ENCODE measurements around the gene WNT3A. TPM values are rescaled to one million over a fixed set of nuclear protein-coding genes. Genes with fewer than 3 reads are reported as not detected.

Gene WNT3A
- polyA plus RNA-seq, 3 donors: not detected

GRCh38 chr1:228058949-228059633 lies 52.3 kb downstream of the WNT3A start:
- H2AFZ ChIP-seq (ENCODE audit: insufficient read depth, low read depth, low read length, poor library complexity, severe bottlenecking): peak overlapping the region; percentile 85
- no peak for DNase-seq
- 13% methylated on average over 64 of the region's 66 CpGs for WGBS (ENCODE audit: insufficient coverage)
- peaks cover 17 to 22% of the 10 kb centered on the region in 2 donors for H3K4me1 ChIP-seq (ENCODE audit: control insufficient read depth in 1 of 2, insufficient read depth in 2 of 2, low read length in 2 of 2)
- H3K4me3 ChIP-seq (replicated peaks in 1 of 3; ENCODE audit: low read depth in 2 of 3, low read length in 3 of 3): peak overlapping the region; percentile 33 to 77 (median 36)
- Mint-ChIP-seq H3K27ac (no peak overlapping the region), H3K4me1 (peaks cover 11% of the 10 kb centered on the region), H3K4me3 (peak overlapping the region; percentile 74), H3K9me3 (peaks cover 0 to 33% (median 19%) of the 10 kb centered on the region in 7 donors), H3K27me3 (ENCODE audit: low read depth in 3 of 3) (peaks cover 55 to 76% (median 67%) of the 10 kb centered on the region in 3 donors), H3K36me3 (peaks cover 3% of the 10 kb centered on the region in 2 donors)
- H3K36me3 ChIP-seq (replicated peaks in 1 of 2; ENCODE audit: control insufficient read depth in 1 of 2, insufficient read depth in 2 of 2, low read length in 2 of 2): no peaks in the 10 kb centered on the region
- H4K20me1 ChIP-seq (ENCODE audit: insufficient read depth, low read length): no peaks in the 10 kb centered on the region
- peaks cover 8 to 14% of the 10 kb centered on the region in 2 donors for H3K9me3 ChIP-seq (replicated peaks in 1 of 2; ENCODE audit: control insufficient read depth in 1 of 2, insufficient read depth in 1 of 2, low read length in 2 of 2)
- no peak overlapping the region for H3K27ac ChIP-seq (ENCODE audit: low read depth in 1 of 2, low read length in 2 of 2)
- H3K9ac ChIP-seq (ENCODE audit: insufficient read depth, low read length, poor library complexity, severe bottlenecking): peak overlapping the region; percentile 38
- intact Hi-C loops (cut with micrococcal nuclease): loop anchor here in 1 of 2 donors (10.0 kb wide), 1 partner anchor 304 kb away; no protein-coding TSS in a partner anchor
- H3K27me3 ChIP-seq (ENCODE audit: control insufficient read depth in 2 of 2, insufficient read depth in 2 of 2, low read length in 2 of 2): peaks cover 38 to 68% of the 10 kb centered on the region in 2 donors
- TF ChIP-seq CTCF (IDR thresholded peaks at IDR 0.05): no peak
- peak overlapping the region; percentile 79 for H3K4me2 ChIP-seq (replicated peaks; ENCODE audit: extremely low read depth, low read length, poor library complexity, severe bottlenecking)
- no peaks in the 10 kb centered on the region for H3K79me2 ChIP-seq (ENCODE audit: insufficient read depth, low read length)

- H3K4me3 Mint-ChIP-seq: peak overlapping the region; percentile 74
- Histone ChIP-seq H2AFZ (ENCODE audit: insufficient read depth, low read depth, low read length, poor library complexity, severe bottlenecking) (peak overlapping the region; percentile 85), H3K4me1 (ENCODE audit: control insufficient read depth in 1 of 2, insufficient read depth in 2 of 2, low read length in 2 of 2) (peaks cover 17 to 22% of the 10 kb centered on the region in 2 donors), H3K9ac (ENCODE audit: insufficient read depth, low read length, poor library complexity, severe bottlenecking) (peak overlapping the region; percentile 38), H3K4me2 (replicated peaks; ENCODE audit: extremely low read depth, low read length, poor library complexity, severe bottlenecking) (peak overlapping the region; percentile 79), H3K4me3 (replicated peaks in 1 of 3; ENCODE audit: low read depth in 2 of 3, low read length in 3 of 3) (peak overlapping the region; percentile 33 to 77 (median 36)), H3K36me3 (replicated peaks in 1 of 2; ENCODE audit: control insufficient read depth in 1 of 2, insufficient read depth in 2 of 2, low read length in 2 of 2) (no peaks in the 10 kb centered on the region), H3K27me3 (ENCODE audit: control insufficient read depth in 2 of 2, insufficient read depth in 2 of 2, low read length in 2 of 2) (peaks cover 38 to 68% of the 10 kb centered on the region in 2 donors), H3K9me3 (replicated peaks in 1 of 2; ENCODE audit: control insufficient read depth in 1 of 2, insufficient read depth in 1 of 2, low read length in 2 of 2) (peaks cover 8 to 14% of the 10 kb centered on the region in 2 donors), H4K20me1 (ENCODE audit: insufficient read depth, low read length) (no peaks in the 10 kb centered on the region), H3K27ac (ENCODE audit: low read depth in 1 of 2, low read length in 2 of 2) (no peak overlapping the region), H3K79me2 (ENCODE audit: insufficient read depth, low read length) (no peaks in the 10 kb centered on the region)
- H3K4me1 Mint-ChIP-seq: peaks cover 11% of the 10 kb centered on the region
- H3K27me3 Mint-ChIP-seq (ENCODE audit: low read depth in 3 of 3): peaks cover 55 to 72% (median 65%) of the 10 kb centered on the region in 3 donors
- intact Hi-C loops (cut with micrococcal nuclease): loop anchor here in 1 of 2 donors (10.0 kb wide), 1 partner anchor 305 kb away; no protein-coding TSS in a partner anchor
- WGBS (ENCODE audit: insufficient coverage): 4% methylated on average over 22 of the region's 33 CpGs
- TF ChIP-seq CTCF (IDR thresholded peaks at IDR 0.05): no peak
- H3K36me3 Mint-ChIP-seq: peaks cover 3% of the 10 kb centered on the region in 2 donors
- H3K9me3 Mint-ChIP-seq: peaks cover 0 to 28% (median 17%) of the 10 kb centered on the region in 7 donors
- peak overlapping the region in 1 of 7 donors; percentile 41 for H3K27ac Mint-ChIP-seq
- DNase-seq: peak in 2 of 3 donors; percentile 12
Measured at GRCh38 chr1:228059634-228060457, 53.0 kb downstream of the WNT3A start.
